Measurements from ENCODE around the gene KCNJ4.
"Not testable (repeated sequence)": the region's sequence is repeated elsewhere in the genome, so short reads cannot be mapped to it uniquely, and the experiment has no call there.

KCNJ4 gene

DNA sequence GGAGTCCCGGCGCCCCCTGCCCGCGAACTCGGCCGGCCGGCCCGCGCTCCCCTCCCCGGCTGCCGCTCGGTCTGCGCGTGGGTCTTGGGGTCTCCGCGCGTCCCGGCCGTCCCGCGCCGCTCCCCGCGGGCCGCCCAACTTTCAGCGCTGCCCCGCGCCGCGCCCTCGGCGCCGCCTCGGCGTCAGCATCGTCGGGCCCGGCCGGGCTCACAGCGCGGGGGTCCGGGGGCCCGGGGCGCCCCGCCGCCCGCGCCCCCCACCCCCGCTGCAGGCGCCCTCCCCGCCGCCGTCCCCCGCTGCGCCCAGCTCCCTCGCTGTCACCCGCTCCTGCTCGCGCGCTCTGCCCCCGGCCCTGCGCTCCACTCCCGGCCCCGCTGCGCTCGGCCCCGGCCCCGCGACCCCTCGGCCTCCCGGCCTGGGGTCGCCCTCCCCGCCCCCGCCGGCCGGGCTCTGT lies at the start of gene KCNJ4:
TSS of gene KCNJ4 (minus strand) at position 124 of the 454 bp plus-strand sequence. CDS start 27,067 bp downstream, outside the sequence.
- no peak for DNase-seq

DNA sequence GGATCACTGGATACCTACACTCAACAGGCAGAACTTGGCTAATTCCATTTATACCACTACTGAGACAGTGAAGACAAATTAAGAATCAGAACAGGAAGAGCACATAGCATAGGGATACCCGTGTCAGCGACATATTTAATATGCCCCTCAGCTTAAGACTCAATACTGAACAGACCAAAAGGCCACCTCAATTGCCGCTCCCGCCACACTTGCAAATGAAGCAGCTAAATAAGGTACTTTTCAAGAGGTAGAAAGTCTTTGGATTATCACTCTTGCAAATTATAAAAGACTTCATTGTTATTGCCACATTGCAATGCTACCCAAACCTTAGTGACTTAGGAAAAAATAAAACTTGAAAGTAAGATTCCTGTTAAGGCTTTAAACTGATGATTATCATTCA lies 48.0 kb upstream of the KCNJ4 start:
- no peak for DNase-seq

DNA sequence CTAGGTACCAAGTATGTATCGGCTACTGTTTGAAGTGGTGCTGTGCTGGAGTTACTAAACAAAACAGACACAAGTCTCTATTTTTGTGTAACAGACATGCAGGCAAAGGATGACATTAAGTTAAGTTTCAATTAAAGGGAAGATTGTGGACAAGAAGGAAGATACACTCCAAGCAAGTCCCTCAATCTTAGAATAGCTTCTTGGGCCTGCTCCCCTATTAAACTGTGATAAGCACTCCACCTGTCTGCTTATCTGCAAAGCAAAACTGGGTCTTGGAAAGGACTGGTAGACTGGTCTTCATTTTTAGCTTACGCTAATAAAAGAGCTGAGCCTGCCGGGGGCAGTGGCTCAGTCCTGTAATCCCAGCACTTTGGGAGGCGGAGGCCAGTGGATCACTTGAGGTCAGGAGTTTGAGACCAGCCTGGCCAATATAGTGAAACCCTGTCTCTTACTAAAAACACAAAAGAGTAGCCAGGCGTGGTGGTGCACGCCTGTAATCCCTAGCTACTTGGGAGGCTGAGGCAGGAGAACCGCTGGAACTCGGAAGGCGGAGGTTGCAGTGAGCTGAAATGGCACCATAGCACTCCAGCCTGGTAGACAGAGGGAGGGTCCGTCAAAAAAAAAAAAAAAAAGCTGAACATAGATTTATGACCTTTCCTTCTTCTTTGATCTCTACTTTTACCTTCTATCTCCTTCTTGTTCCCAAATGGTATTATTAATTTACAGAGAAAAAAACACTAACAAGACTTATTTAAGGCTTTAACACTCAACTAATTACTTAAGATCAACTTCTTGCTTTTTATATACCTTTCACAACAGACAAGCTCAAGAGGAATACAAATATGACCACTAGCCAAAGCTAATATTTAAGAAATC lies 47.0 kb upstream of the KCNJ4 start:
- no peak for DNase-seq

DNA sequence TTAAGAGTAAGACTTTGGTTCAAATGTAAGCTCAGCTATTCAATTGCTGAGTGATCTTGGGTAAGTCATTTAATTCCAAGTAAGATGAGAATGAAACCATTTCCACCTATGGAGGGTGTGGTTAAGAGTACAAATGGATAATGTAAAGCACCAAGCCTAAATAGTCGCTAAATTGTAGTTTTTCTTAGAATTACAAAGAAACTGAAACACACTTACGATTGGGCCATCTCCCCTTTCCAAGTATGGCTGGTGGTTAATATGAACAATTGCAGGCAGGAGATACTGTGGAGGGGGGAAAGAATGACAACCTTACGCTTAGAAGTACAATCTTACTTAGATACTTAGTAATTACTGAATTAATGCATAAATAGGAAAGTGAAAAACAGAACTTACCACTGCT lies 42.9 kb upstream of the KCNJ4 start:
- no peak for DNase-seq

DNA sequence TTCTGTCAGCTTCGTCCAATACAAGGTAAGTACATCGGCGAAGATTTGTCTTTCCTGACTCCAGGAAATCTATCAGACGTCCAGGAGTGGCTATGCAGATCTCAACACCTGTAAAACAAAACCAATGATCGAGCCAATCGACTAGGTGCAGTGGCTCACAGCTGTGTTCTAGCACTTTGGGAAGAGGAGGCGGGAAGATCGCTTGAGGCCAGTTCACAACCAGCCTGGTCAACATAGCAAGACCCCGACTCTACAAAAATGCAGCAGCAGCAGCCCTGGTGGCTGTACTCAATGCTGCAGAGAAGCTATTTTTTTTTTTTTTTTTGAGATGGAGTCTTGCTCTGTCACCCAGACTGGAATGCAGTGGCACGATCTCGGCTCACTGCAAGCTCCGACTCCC lies 39.9 kb upstream of the KCNJ4 start:
- DNase-seq, result no peak

DNA sequence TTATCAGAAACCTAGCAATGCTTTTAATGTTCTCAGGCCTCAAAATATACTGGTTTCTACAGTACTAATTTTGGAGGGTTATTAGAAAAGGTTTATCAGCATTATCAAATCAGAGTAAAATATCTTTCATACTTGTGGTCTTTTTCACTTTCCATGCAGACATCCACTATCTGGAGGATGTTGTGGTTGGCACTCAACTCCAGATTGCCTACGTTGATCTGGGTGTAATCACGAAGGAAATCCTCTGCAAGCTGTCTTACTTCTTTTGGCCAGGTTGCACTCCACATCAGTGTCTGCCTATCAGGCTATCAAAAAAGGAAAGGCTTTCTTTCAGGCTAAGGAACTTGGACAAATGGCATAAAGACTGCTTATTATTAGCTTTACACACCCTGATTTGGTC lies 39.5 kb upstream of the KCNJ4 start:
- DNase-seq, result no peak

DNA sequence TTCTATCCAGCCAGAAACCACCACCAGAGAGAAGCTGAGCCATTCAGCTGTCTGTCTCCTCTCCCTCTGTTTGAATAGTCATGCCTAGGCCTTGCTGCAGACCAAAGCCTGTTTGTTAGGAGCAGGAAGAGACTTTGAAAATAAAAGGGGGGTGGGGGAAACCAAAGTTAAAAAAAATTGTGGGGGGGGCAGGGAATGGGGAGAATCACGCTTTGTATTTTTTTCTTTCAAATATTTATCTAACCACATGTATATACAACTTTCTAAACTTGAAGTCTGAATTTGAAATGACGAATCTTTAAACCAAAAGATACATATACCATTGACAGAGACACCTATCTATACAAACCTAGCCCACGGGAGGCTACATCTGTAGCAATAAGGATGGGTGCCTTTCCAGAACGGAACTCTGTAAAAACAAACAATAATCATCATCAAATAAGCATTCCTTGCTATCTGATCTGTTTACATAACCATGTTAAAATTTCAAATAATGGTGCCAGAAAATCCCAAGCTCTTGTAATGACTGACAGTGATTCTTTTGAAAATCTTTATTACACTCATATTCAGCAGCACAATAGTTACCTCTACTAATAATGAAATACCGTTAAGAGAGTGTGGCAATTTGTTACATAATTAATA lies 36.8 kb upstream of the KCNJ4 start:
- DNase-seq, result no peak

DNA sequence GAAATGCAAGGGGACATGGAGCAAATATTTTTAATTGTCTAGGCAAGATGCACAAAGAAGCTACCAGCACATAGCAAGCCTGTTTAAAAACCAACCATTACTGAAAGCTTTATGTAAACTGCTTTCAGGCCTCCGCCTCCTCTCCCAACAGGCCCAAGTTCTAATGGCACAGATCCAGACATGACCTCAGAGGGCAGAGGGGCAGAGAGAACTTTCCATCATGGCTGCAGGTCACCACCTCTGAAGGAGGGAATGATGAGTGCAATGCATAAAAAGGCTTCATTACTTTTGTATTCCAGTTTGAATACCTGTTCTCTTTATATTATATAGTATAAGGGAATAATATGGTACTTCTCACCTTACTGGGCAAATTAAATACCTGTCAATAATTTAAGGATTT lies 35.9 kb upstream of the KCNJ4 start:
- DNase-seq, result no peak

DNA sequence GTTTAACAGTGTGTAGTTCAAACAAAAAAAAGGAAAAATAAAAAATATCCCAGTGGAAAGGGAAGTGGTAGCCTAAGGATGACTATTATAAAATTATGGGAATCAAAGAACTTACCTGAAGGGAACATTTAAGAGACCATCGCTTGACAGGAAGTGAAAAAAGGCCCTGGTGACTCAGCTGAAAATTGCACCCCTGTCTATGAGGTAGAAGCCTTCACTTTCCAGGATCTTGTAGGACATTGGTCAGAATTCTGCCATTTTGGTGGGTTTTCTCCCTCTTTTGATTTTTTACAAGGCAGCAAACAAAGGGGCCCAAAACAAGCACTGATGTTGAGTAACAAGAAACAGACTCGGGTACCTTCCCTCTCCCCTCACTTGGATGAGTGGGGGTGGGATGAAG lies 35.5 kb upstream of the KCNJ4 start:
- DNase-seq, result no peak

DNA sequence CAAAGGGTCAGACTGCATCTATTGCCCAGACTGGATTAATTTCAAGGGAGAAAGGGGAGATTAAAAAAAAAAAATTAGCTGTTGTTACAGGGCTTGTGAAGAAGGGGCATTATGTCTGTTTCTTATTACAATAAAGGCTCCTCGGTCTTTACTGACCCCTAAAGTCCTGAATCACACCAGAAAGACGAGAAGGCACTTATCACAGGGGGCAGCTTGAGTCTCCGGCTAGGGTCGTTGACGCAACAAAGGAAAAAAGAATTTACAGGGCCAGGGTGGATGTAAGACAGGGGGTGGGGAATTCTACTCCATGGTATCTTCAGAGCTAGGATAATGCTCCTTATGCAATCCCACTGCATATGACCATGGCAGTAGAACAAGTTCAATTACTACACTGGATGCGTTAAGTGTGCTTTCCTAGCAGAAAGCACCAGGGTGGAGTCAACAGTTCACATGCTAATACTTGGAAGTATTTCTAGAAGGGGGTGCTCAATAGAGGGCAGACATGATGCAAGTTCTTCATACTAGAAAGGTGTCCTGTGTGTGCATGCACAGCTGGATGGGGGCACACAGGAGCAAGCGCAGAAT lies 34.7 kb upstream of the KCNJ4 start:
- DNase-seq, result no peak

DNA sequence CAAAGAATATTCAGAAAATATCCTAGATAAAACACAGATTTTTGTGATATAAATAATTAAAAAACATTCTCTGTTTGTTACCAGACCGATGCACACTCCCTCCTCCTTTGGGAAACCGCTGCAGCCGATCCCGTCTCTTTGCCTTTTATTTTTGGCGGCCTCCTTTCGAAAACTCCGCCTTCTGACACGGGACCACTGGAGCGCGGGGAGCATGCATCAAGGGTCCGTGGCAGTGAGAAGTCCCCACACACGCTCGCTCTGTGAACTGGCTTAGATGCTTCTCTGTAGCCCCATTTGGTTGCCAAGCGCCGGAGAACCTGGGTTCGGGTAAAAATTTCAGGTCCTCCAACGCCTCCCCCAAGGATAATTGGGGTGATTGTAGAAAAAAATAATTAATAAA lies 34.1 kb upstream of the KCNJ4 start:
- no peak for DNase-seq

DNA sequence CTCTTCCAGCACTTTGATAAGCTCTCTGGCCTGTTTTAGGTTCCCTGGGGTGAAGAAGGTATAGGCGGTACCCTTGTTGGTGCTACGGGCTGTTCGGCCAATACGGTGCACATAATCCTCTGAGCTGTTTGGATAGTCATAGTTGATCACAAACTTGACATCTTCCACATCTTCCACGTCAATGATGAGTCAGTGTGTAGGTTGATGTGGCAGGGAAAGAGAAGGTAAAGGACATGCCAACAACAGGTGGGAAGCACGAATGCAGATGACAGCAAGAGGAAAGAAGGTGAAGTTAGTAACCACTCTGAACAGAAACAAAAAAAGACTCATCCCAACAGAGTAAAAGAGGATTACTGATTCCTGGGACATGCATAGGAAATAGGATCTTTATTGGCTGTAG lies 32.9 kb upstream of the KCNJ4 start:
- no peak for DNase-seq

DNA sequence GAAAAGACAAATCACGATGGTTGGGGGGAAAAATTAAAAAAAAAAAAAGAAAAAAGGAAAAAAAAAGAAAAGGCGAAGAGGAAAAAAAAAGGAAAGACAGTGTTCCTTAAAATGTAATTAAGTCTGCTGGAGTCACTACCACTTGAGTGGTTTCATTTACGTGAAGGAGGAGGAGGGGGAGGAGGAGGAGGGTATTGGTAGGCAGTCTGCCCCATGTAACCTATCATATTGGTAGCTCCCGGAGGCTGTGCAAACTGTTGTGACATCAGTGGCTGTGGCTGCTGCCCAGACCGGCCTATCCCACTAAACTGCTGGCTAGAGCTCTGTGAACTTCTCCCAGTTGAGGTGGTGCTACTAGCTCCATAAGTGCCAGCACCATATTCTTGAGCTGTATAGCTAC lies 30.8 kb upstream of the KCNJ4 start:
- no peak for DNase-seq

DNA sequence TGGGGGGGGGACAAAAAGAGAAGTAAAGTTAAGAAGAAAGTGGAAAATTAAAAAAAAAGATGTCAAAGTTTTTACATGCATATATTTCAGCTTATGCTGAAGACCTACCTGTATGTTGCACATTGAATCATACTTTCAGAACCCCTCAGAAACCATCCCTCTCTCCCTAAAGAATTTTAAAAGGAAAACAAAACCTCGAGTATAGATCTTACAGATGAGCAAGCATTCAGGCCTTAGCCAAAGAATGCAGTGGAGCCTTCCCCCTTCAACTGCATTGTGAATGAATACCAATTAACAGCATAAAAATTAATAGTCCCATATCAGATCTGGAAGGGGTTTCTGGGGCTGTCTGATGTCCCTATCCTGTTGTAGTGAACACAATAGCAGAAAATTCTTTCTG lies 29.2 kb upstream of the KCNJ4 start:
- no peak for DNase-seq

DNA sequence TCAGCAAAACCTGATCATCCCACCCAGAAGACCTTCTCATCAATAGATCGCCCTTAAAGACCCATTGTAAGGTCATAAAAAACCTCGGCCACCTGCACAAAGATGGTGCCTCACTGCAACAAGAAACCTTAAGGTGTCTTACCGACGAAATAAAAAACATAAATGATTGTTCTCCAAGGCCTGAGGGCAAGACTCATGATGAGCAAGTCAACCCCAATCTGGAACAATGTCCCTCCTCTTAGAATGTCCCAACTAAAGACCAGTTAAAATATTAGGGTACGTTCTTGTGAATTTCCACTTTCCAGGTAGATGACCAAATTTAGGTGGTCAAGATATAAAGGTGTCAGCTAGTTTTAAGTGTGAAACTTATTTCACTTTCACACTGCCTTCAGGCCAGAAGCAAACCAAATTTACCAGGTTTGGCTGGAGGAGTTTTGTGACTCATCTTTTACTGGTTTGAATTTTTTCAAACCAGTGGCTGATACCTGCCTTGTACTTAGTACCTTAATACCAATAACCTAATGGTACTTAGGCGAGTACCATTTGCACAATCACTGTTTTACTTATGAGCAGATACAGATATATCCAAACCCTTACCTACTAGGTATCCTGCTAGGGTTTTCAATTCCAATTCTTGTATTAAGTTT lies 27.8 kb upstream of the KCNJ4 start:
- DNase-seq, result no peak

DNA sequence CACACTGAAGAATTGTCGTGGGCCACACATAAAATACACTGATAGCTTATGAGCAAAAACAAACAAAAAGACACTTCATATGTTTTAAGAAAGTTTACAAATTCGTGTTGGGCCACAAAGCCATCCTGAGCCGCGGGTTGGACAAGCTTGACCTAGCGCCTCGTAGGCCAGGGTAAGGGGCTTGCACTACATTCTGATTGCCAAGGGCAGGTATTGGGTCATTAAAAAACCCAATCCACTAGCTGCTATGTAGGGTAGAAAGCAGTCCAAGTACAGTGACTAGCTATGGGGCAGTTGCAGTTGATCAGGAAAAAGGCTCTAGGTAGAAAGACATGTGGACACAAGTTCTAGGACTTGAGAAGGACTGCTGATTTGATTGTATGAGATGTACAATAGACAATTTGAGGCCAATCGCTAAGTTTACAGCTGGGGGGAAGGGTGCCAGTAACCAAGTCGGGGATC lies 26.9 kb upstream of the KCNJ4 start:
- no peak for DNase-seq

DNA sequence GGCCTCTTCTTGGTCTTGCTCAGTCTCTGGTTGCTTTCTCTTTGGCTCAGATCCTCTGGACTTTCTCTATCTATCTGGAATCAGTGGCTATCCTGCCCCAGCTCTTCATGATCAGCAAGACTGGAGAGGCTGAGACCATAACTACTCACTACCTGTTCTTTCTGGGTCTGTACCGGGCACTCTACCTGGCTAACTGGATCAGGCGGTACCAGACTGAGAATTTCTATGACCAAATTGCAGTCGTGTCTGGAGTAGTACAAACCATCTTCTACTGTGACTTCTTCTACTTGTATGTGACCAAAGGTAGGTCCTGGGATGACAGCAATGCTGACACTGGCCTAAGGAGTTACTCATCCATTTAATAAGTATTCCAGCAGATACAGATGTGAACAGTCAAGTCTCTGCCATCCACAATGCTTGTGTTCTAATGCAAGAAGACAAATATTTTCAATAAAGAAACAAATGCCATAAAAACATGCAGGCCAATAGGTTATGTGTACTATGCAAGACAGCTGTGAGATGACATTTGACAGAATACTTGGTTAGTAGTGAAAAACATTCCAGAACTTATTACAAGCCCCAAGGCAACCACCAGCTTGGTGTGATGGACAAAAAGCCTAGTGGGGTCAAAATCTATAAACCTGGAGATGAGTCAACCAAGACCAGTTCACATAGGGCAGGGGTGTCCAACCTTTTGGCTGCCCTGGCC lies 26.3 kb upstream of the KCNJ4 start:
- no peak for DNase-seq

DNA sequence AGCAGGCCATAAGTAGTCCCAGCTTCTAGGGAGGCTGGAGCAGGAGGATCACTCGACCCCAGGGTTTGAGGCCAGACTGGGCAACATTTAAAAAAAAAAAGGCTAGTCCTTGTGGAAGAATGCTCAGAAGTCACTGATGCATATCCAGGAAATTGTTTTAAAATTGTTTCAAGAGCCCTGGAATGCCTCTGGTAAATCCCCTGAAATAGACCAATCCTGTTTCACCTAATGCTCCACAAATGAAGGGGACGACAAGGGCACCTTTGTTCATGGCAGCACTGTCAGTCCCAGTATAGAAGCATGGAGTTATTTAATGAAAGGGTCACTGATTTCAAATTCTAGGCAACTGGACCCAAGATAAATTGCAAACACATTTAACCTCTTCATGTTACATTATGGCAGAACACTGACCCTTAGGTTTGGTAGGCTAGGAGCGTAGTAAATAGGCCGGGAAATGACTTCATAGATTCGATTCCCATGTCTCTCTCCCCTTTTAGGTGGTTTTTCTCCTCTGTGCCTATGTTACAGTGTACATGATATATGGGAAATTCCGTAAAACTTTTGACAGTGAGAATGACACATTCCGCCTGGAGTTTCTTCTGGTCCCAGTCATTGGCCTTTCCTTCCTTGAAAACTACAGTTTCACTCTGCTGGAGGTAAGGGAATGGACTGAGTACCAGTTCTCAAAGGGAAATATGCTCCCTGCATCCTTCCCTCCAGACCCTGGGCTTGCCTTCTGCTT lies 24.3 kb upstream of the KCNJ4 start:
- DNase-seq, result no peak

DNA sequence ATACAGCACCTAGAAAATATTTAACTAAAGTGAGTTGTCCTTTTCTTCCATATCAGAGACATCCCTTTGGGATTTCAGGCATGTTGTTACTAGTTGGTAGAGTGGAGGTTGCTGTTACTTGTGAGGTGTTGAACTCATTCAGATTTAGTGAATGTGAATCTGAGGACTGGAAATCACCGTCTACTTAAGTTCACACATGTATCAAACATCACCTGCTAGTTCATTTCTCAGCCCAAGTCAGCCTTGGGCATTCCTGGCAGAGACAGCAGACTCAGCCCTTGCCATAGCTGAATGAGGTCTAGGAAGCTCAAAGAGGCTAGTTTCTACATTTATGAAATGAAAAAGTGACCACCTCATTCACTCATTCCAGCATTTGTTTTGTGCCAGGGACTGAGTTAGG lies 22.6 kb upstream of the KCNJ4 start:
- no peak for DNase-seq

DNA sequence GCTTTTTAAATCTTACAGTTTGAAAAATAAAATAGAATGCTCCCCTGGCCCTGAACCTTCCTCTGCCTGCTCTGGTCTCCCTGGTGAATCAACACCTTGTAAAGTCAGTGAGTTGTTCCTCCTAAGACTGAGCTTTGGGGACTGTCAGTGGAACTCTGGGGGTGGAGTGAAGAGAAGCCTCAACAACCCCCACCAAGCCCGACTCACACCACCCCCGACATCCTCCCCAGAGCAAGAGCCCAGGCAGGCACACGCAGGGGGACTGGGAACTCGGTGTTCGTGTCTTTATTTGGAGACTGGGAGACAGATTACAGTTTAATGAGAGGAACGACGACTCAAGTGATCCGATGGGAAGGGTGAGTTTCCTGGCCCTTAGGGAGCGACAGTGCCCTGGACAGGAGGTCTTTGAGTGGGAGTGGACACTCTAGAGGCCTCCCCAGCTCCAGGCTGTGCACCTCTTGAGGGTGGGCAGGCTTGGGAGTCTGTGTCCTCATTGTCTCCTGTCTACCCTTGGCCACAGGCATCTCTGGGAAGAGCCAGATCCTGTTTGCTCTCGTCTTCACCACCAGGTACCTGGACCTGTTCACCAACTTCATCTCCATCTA lies 19.1 kb upstream of the KCNJ4 start:
- no peak for DNase-seq

DNA sequence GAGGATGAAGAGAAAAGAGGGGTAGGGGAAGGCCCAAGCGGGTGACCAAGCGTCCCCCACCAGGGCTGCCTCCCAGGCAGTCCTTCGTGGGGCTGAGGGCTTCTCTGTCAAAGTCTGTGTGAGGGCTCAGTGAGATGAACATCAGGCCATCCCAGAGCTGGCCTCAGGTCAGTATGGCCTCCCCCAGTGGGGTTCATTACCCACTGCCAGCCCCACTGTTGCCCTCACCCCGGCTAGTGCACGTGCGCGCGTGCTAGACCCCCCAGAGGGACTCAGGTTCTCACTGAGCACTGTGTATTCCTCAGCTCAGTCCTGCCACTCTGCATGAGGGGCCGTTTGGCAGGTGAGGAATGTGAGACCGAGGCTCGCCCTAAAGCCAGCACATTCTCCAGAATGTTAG lies 16.2 kb upstream of the KCNJ4 start:
- DNase-seq, result no peak

DNA sequence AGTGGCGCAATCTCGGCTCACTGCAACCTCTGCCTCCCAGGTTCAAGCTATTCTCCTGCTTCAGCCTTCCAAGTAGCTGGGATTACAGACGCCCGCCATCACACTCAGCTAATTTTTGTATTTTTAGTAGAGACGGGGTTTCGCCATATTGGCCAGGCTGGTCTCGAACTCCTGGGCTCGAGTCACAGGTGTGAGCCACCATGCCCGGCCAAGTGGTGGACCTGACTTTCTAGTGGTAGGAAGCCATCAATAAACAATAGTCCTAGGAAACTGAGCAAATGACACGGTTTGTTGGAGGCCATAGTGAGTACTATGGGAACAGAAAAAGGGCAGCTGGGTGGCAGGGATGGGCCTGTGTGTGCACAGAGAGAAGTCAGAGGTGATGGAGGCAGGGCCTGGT lies 15.2 kb upstream of the KCNJ4 start:
- DNase-seq, result not testable (repeated sequence)
